HG03469 (cell line): ENCODE measurements around the gene TNNC2.

Source experiments
- ATAC-seq: cut with Tn5 transposase; IDR thresholded peaks from one replicate; pipeline ENCODE4 v1.9.1; 2021; ENCODE audit warnings: mild to moderate bottlenecking, moderate library complexity, moderate number of reproducible peaks; ENCODE audit not compliant: unreplicated experiment

Gene TNNC2

DNA sequence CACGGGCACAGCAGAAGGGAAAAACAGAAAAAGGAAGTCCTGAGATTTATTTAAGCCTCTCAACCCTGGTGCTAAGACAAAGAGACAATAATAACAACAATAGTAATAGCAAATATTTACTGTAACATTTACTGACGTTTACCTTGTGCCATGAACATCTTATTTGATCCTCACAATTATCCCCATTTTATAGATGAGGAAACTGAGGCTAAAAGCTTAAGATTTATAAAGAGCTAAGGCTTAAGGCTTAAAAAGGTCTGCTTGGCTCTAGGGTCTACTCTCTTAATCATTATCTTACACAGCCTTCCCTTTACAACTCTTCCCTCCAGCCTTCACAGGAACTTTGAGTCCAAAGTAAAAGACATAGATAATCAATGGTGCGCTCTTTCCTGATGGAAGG, 38.8 kb downstream of the TNNC2 start:
- no peak for ATAC-seq

DNA sequence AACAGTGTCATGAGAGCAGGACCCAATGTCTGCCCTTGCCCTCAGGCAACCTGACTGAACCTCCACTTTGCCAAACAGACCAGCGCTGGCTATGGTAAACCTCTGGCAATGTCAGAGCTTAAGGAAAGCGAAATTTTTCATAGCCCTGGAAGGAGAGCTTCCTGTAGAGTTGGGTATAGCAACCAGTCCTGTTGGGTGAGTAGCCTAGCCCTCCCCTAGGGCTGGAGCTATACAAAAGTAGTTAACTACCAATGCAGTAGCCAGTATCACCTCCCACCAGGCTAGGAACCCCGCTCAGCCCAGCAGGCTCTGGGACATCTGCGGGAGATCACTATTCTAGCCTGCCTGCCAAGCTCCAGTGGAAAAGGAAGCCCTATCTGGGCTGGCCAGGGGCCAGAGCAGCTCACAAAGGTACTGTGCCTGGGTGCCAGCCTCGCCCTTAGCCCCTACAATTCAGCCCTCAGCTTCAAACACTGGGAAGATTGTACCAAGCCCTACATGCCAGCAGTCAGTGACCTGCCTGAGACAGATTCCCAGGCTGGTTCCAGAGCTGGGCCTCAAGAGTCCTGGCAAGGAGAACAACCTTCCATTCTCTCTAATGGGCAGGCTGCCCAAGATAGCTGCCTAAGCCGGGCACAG, 43.3 kb downstream of the TNNC2 start:
- ATAC-seq: no peak

DNA sequence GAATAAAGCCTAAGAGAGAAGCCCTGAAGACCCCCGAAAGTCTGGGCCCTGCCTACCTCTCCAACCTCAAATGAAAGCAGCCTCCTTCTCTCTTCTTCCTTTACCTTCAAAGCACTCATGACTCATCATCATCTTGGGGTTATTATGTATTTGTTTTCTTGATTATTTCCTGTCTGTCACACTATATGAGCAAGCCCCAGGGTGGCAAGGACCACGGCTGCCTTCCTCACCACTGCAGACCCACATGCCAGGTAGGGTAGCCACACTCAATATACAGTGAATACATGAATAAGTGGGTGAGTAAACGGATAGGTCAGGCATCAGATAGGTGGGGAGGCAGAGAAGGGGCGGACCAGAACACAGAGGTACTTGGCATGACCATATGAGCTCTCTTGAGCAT, 44.2 kb downstream of the TNNC2 start:
- ATAC-seq: no peak

DNA sequence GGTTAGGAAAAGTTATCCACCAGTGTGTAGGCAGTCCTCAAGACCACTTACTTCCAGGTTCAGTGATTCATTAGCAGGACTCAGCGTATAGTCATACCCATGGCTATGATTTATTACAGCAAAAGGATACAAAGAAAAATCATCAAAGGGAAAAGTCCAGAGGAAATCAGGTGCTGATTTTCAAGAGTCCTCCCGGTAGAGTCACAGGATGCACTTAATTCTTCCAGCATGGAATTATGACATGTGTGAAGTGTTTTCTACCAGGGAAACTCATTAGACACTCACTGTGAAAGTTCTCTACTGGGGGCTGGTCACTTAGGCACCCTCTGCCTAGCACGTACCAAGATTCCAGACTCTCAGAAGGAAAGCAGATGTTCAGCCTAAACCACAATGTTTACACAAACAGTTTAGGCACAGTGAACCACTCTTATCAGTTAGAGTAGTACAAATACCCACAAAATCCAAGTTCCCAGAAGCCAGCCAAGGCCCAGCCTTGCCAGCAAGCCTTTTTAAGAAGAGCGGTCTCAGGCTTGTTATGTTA, 45.7 kb downstream of the TNNC2 start:
- ATAC-seq: no peak

DNA sequence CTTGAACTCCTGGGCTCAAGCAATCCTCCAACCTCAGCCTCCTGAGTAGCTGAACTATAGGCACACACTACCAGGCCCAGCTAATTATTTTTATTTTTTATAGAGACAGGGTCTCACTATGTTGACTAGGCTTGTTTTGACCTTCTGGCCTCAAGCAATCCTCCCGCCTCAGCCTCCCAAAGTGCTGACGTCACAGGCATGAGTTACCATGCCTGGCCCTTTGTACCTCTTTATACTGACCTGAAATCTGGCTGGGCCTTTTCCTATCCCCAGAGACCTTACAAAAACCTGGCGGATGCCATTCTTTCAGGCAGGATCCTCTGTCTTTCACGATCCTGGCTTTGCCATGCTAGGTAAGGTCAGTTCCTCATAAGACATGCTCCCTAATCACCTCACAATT, 47.0 kb downstream of the TNNC2 start:
- ATAC-seq: no peak

DNA sequence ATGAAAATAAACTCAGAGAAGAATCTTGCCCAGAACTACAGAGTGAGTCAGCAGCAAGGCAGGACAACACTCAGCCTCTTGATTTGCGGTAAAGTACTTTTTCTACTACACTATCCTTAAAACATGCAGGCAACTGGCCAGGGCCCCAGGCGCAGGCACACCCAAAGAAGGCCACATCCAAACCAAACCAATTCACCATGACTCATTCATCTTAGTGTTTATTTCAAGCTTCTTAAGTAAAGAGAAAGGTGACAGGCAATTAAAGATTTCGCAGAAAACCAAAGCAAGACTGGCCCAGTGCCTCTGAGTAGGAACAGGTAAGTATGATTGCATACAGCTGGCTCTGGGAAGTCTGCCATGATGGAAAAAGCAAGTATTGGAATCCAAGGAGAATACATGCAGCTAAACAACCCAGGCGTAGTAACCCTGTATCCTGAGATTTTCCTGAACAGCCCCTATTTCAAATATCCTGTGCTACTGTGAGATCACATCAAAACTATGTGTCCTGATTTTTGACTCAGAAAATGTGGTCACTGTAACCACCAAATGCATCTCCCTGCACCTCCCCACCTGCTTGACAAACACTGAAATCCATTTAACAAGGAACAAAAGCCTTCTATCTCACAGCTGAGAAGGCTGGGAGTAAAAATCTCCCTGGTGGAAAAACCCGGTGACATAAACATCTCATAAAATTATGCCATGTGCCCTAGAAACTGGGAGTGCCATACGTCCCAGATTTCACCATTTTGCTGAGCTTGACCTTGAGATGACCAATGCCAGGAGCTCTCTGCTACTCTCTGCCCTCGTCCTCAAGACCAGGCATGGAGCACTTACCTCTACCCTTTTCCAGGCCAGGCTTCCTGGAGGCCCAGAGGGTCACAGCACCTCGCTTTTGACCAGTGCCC, 47.8 kb downstream of the TNNC2 start:
- ATAC-seq: no peak

DNA sequence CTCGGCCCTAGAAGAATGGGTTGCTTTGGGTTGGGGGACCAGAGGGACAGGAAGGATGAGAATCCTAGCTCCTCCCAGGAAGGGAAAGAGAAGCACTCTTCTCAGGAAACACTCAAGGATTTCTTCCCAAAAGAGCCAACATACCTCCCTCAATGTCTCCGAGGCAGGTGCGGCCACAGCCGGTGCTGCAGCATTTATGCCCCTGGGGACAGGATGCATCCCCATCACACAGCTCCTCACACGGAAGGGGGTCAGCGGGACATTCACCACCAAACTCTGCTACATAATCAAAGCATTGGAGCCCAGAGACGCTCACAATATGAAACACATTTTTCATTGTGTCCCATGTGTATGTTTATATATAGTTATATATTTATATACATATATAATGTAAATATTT, 50.2 kb downstream of the TNNC2 start:
- ATAC-seq: no peak

DNA sequence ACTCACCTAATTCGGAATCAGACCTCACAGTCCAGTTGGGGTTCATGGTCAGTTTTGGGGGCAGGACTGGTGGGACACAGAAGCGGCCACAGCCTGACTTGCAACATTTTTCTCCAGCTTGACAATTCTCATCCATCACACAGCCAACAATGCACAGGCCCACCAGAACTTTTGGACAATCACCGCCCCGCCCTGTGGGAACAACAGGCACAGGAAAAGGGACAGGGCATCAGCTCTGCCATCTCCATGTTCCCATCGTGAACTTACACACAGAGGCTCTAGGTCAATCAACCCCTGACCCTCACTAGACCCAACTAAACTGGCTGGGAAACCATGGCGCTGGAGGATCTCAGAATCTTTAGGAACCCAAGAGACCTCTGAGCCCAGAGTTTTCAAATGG, 51.7 kb downstream of the TNNC2 start:
- ATAC-seq: no peak

DNA sequence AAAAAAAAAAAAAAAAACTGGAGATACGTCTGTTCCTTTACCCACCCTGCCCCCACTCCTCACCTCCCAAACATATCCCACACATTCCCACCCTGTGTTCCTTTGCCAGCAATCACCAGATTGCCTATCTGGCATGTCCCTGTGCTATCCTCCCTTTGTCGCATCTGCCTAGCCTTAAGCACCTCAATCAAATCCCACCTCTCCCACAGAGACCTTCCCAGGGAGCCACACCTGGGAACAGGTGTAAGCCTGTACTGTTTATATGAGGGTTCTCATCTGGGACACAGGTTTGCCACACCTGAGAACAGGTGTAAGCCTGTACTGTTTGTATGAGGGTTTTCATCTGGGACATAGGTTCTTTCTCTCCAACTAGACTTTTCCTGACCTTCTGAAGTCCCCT, 52.2 kb downstream of the TNNC2 start:
- ATAC-seq: no peak
